ENCODE results near the gene ATP10A.

Gene ATP10A

DNA sequence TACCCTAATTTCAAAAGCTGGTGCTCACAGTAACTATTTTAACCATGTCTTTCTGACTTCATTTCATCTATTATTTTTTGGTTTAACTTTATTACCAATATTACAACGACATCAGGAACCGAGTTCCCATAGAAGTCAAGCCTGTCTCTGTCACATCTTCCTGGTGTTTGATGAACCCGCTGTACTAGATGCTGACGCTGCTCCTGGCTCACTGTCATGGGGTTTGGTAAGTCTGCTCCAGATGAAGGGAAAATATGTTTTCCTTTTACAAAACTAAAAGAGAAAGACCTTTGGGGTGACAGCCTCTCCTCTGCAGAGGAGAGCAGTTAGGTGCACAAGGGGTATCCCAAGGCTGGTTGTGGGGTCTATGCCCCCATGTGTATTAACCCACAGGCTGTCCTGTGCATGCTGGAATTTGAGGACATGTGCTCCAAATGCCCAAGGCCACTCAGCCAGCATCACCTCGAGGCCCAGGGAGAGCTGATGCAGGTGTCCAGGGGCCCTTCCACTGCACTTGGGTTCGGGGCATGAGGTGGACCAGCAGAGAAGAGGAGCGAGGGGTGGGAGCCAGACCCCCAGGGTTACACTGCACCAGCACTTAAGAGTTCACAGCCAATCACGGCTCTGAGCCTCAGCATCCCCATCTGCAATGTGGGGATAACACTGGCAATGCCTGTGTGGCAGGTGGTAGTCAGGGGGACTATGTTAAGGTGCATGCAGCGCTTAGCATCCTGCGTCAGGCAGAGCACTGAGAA is 62.2 kb downstream of the ATP10A start:
- DNase-seq (ENCODE audit: insufficient read length, low spot score) (no peak), FAIRE-seq (no peak)
- no peak for TF ChIP-seq PAX5 (IDR thresholded peaks at IDR 0.05; ENCODE audit: insufficient read depth, low read length, severe bottlenecking)
- TF ChIP-seq TAF1 (IDR thresholded peaks at IDR 0.05; ENCODE audit: low read depth, low read length) = no peak
- TF ChIP-seq POLR2A (IDR thresholded peaks at IDR 0.05; ENCODE audit: low read depth, low read length) = no peak
- no peak for TF ChIP-seq POLR2AphosphoS5 (IDR thresholded peaks at IDR 0.05; ENCODE audit: low read depth, low read length)
- no peak for TF ChIP-seq POU2F2 (IDR thresholded peaks at IDR 0.05; ENCODE audit: low read depth, low read length)

DNA sequence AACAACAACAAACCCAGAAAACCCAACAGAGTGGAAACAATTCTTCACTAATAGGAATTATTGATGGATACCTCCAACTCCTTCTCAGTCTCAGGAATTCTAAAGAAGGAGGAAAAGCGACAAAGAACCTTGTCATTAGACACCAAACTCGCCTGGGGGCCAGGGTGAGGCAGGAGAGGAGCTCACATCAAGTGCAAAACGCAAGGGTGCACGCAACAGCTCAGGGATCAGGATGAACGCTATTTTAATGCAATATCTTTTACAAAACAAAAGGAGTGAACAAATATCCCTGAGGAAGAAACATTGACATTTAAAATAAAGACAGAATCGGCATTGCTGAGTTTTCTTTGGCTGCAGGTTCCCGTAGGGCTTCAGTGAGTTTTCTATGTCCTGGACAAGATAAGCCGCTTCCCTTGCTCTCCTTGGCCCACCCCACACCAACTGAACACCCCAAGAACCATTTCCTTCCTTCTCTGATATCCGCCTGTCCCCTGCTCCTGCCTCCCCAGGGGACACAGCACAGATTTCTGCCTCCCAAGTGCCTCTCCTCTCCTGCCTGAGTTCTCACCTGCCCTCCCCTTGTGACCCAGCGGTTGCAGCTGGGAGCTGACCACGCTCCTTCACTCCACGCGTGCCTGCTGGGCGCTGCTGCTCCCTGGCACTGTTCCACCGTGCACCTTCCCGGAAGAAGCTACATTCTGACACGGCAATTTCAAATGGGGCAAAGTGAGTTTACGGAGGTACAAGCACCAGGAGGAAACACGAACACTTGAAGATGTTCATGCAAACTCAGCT is 63.0 kb downstream of the ATP10A start:
- no peak for FAIRE-seq
- DNase-seq (ENCODE audit: insufficient read length, low spot score) = no peak
- no peak for TF ChIP-seq POLR2A (IDR thresholded peaks at IDR 0.05; ENCODE audit: low read depth, low read length)
- TF ChIP-seq POU2F2 (IDR thresholded peaks at IDR 0.05; ENCODE audit: low read depth, low read length) = no peak
- no peak for TF ChIP-seq POLR2AphosphoS5 (IDR thresholded peaks at IDR 0.05; ENCODE audit: low read depth, low read length)
- TF ChIP-seq TAF1 (IDR thresholded peaks at IDR 0.05; ENCODE audit: low read depth, low read length) = no peak
- TF ChIP-seq PAX5 (IDR thresholded peaks at IDR 0.05; ENCODE audit: insufficient read depth, low read length, severe bottlenecking) = no peak
- TF ChIP-seq SPI1 (IDR thresholded peaks at IDR 0.05; ENCODE audit: low read depth, low read length) = no peak

DNA sequence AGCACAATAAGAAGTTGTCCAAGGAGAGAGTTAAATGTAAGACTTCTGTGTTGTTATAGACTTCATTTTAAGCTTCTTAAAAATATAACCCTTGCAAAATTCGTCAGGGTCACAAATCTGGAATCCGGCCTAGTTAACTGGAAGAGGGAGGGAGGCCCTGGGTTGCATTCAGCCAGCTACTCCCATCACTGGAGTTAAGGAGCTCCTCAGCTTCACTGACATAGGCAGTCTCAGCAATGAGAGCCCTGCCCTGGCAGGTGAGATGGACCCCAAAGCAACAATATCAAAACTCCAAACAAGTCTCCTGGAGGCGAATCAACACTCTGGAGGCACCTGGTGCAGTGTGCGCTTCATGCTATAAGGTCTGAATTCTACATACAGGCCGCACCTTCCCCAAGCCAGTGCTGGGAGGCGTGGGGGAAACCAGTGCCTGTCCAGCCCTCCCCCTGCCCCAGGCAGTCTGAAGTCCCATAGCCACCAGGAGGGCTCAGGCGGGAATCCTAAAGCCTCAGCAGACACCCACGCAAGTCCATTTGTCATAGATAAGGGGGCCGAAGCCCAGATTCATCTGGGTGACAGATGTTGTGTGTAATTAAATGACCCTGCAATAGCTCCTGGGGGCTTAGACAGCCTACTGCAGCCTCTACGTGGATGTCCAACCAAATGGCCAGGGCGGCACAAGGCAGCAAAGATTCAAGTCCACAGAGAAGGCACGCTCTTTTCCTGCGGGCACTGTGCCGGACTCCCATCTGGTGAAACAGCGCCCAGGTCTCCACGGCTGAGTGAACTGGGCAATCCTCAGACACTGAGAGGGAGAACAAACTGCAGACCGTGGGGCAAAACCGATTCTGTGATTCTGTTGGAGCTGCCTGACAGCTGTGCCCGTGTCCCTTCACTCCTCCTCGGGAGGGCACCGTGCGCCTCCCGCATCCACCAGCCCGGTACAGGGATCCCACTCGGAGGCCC is 64.9 kb downstream of the ATP10A start:
- DNase-seq (ENCODE audit: insufficient read length, low spot score) (no peak), FAIRE-seq (no peak)
- TF ChIP-seq SPI1 (IDR thresholded peaks at IDR 0.05; ENCODE audit: low read depth, low read length) (no peak), POLR2AphosphoS5 (IDR thresholded peaks at IDR 0.05; ENCODE audit: low read depth, low read length) (no peak), POLR2A (IDR thresholded peaks at IDR 0.05; ENCODE audit: low read depth, low read length) (no peak), TAF1 (IDR thresholded peaks at IDR 0.05; ENCODE audit: low read depth, low read length) (no peak), POU2F2 (IDR thresholded peaks at IDR 0.05; ENCODE audit: low read depth, low read length) (no peak), PAX5 (IDR thresholded peaks at IDR 0.05; ENCODE audit: insufficient read depth, low read length, severe bottlenecking) (no peak)

DNA sequence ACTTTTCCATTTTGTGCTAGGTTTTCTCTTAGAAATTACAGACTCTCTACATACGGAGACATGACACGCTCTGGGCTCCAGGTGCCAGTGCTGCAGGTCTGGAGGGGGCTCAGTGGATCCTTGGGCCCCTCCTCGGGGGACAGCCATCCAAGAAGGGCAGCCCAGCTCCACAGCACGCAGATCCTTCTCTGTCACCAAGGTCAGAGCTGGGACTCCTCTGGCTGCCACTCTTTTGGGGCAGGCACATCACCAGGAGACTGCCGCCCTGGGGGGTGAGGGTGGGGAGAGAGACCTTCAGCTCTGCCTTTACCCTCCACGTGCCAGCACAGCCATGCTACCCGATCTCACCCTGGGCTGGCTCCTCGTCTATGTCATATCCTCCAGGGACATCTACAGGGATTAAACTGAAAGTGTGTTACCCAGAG is 65.6 kb downstream of the ATP10A start:
- DNase-seq (ENCODE audit: insufficient read length, low spot score) (no peak), FAIRE-seq (no peak)
- TF ChIP-seq POLR2AphosphoS5 (IDR thresholded peaks at IDR 0.05; ENCODE audit: low read depth, low read length) (no peak), POU2F2 (IDR thresholded peaks at IDR 0.05; ENCODE audit: low read depth, low read length) (no peak), SPI1 (IDR thresholded peaks at IDR 0.05; ENCODE audit: low read depth, low read length) (no peak), TAF1 (IDR thresholded peaks at IDR 0.05; ENCODE audit: low read depth, low read length) (no peak), PAX5 (IDR thresholded peaks at IDR 0.05; ENCODE audit: insufficient read depth, low read length, severe bottlenecking) (no peak), POLR2A (IDR thresholded peaks at IDR 0.05; ENCODE audit: low read depth, low read length) (no peak)

DNA sequence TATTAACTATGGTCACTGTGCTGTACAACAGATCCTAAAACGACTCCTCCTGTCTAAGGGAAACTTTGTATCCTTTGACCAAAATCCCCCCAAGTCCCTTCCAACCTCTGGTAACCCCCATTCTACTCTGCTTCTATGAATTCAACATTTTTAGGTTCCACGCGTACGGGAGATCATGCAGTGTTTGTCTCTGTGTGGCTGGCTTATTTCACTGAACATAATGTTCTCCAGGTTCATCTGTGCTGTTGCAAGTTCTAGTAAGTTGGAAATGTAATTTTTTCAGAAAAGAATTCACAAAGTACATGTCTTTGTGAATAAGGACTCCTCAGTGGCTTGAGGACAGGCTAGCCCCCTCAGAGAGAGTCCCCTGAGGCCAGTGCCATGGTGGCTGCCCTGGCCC is 66.1 kb downstream of the ATP10A start:
- TF ChIP-seq POLR2A (IDR thresholded peaks at IDR 0.05; ENCODE audit: low read depth, low read length) (no peak), POU2F2 (IDR thresholded peaks at IDR 0.05; ENCODE audit: low read depth, low read length) (no peak), TAF1 (IDR thresholded peaks at IDR 0.05; ENCODE audit: low read depth, low read length) (no peak)
- FAIRE-seq (no peak), DNase-seq (ENCODE audit: insufficient read length, low spot score) (no peak)

DNA sequence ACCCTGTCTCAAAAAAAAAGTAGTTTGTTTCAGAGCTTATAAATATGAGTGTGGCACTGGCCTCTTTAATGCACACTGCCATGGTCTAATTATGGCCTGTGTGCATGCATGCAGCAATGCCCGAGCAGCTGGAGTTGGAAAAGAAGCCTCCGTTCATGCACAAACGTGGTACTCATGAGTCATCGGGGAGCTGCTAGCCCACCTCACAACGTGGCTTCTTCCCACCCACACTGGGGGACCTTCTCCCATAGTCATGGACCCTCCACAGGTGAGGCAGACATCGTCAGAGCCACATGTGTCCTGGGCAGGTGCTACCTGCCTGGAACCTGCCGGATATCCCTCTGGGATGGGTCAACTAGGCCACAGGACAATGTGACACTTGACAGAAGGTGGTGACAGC is 66.7 kb downstream of the ATP10A start:
- DNase-seq (ENCODE audit: insufficient read length, low spot score) = no peak
- FAIRE-seq = no peak
- no peak for TF ChIP-seq SPI1 (IDR thresholded peaks at IDR 0.05; ENCODE audit: low read depth, low read length)
- TF ChIP-seq POLR2A (IDR thresholded peaks at IDR 0.05; ENCODE audit: low read depth, low read length) = no peak
- TF ChIP-seq TAF1 (IDR thresholded peaks at IDR 0.05; ENCODE audit: low read depth, low read length) = no peak
- no peak for TF ChIP-seq PAX5 (IDR thresholded peaks at IDR 0.05; ENCODE audit: insufficient read depth, low read length, severe bottlenecking)
- TF ChIP-seq POLR2AphosphoS5 (IDR thresholded peaks at IDR 0.05; ENCODE audit: low read depth, low read length) = no peak

DNA sequence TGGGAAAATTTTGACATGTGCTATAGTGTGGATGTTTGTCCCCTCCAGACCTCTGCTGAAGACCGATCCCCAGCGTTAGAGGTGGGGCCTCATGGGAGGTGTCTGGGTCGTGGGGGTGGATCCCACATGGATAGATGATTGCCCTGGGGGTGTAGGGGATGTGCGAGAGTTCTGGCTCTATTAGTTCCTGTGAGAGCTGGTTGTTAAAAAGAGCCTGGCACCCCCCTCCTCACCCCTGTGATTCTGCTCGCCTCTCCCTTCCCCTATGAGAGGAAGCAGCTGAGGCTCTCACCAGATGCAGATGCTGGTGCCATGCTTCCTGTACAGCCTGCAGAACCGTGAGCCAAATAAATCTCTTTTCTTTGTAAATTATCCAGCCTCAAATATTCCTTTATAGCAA is 67.4 kb downstream of the ATP10A start:
- DNase-seq (ENCODE audit: insufficient read length, low spot score) = no peak
- FAIRE-seq = no peak
- TF ChIP-seq PAX5 (IDR thresholded peaks at IDR 0.05; ENCODE audit: insufficient read depth, low read length, severe bottlenecking) = no peak
- no peak for TF ChIP-seq POLR2AphosphoS5 (IDR thresholded peaks at IDR 0.05; ENCODE audit: low read depth, low read length)
- TF ChIP-seq POLR2A (IDR thresholded peaks at IDR 0.05; ENCODE audit: low read depth, low read length) = no peak
- TF ChIP-seq SPI1 (IDR thresholded peaks at IDR 0.05; ENCODE audit: low read depth, low read length) = no peak
- no peak for TF ChIP-seq POU2F2 (IDR thresholded peaks at IDR 0.05; ENCODE audit: low read depth, low read length)
- TF ChIP-seq TAF1 (IDR thresholded peaks at IDR 0.05; ENCODE audit: low read depth, low read length) = no peak

DNA sequence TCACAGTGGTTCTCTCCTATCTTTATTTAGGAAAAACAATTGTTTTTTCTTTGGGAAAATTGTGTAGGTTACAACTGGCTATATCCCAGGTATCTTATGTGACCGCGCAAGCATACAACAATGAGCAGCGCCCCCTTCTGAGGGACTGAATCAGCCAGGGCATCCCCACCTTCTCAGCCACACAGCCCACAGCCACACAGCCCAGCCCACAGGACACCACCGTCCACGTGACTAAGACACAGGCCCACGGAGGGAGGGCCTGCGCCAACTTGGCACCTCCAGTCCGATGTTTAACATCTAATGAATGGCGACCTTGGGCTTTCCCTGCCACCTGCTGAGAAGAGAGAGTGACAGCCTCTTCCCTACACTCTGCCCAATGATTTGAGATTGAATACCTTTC is 68.1 kb downstream of the ATP10A start:
- no peak for DNase-seq (ENCODE audit: insufficient read length, low spot score)
- FAIRE-seq = no peak
- TF ChIP-seq SPI1 (IDR thresholded peaks at IDR 0.05; ENCODE audit: low read depth, low read length) (no peak), POLR2AphosphoS5 (IDR thresholded peaks at IDR 0.05; ENCODE audit: low read depth, low read length) (no peak), POU2F2 (IDR thresholded peaks at IDR 0.05; ENCODE audit: low read depth, low read length) (no peak), PAX5 (IDR thresholded peaks at IDR 0.05; ENCODE audit: insufficient read depth, low read length, severe bottlenecking) (no peak), POLR2A (IDR thresholded peaks at IDR 0.05; ENCODE audit: low read depth, low read length) (no peak), TAF1 (IDR thresholded peaks at IDR 0.05; ENCODE audit: low read depth, low read length) (no peak)
